ENCODE results near the gene OGFOD3.
"Not testable (repeated sequence)": the region's sequence is repeated elsewhere in the genome, so short reads cannot be mapped to it uniquely, and the experiment has no call there.

Gene OGFOD3

DNA sequence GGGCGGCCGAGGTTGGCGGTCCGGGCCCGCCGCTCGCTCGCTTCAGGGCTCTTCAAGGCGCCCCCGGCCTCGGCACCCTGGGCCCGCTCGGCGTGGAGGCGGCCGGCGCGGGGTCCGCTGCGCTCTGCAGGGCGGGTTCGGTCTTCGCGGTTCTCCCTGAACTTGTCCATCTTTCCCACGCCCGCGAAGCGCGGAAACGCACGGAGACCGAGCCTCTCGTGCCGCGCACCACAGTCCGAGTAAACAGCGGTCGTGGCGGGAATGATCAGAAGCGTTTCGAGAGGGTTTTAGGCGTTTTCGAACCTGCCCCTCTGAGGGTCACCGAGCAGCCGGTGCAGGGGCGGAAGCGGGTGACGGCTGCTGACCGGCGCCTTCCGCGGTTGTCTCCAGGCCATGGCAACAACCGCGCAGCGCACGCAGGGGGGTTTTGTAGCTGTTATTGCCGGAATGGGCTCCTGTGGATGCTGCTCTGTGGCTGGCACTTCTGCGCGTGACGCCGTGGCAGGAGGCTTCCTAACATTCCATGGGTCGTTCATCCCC is 40.6 kb upstream of the OGFOD3 start:
- TF ChIP-seq, protein P1, sequence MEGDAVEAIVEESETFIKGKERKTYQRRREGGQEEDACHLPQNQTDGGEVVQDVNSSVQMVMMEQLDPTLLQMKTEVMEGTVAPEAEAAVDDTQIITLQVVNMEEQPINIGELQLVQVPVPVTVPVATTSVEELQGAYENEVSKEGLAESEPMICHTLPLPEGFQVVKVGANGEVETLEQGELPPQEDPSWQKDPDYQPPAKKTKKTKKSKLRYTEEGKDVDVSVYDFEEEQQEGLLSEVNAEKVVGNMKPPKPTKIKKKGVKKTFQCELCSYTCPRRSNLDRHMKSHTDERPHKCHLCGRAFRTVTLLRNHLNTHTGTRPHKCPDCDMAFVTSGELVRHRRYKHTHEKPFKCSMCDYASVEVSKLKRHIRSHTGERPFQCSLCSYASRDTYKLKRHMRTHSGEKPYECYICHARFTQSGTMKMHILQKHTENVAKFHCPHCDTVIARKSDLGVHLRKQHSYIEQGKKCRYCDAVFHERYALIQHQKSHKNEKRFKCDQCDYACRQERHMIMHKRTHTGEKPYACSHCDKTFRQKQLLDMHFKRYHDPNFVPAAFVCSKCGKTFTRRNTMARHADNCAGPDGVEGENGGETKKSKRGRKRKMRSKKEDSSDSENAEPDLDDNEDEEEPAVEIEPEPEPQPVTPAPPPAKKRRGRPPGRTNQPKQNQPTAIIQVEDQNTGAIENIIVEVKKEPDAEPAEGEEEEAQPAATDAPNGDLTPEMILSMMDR (IDR thresholded peaks at IDR 0.05; ENCODE audit: extremely low read depth, missing control alignments): no peak
- DNase-seq (ENCODE audit: low spot score): peak; percentile 50

DNA sequence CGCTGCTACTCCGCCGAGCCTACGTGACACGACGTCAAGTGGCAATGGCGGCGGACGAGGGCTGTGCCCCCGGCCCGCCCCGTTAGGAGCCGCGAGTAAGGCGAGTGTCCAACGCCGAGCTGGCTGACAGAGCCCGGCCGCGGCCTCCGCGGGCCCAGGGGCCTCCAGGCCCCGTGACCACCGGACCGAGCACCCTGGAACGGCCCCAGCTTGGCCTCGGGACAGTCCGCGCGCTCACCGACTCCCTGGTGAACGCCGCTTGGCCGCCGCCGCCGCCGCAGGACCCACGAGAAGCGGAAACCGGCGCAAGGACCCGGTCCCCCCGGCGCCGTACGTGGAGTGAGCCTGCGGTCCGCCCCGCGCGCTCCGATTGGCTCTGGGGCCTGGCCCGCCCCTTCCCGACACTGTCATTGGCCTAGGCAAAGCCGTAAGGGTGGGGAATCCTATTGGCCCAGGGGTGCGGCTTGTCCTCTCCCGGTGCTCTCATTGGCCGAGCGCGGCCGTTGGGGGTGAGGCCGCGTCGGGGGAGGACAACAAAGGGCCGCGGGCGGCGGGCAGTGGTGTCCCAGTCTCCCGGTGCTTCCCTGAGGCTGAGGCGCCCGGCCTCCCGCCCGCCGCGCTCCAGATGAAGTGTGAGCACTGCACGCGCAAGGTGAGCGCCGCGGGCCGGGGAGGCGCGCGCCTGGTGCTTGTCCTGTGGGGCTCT is 39.9 kb upstream of the OGFOD3 start, which contains the start of gene NARF:
Gene NARF, plus strand, starts transcription at position 563 of the 706 bp plus-strand sequence. Its CDS starts 63 bp downstream, at position 626.
- TF ChIP-seq, protein P1 (IDR thresholded peaks at IDR 0.05; ENCODE audit: extremely low read depth, missing control alignments): no peak
- peak; percentile 99 for DNase-seq (ENCODE audit: low spot score)

DNA sequence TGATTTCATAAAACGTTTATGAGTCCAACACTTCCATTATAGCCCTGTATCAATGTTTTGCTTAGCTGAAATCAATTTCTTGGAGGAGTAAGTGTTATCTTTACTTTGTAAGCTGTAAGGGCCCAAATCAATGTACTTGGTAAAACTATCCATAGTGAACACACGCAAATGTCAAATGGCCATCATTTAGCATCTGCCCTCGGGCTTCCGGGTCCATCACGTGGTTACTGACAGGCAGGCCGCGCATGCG is 39.5 kb upstream of the OGFOD3 start:
- DNase-seq (ENCODE audit: low spot score): peak; percentile 97
- TF ChIP-seq, protein P1 (IDR thresholded peaks at IDR 0.05; ENCODE audit: extremely low read depth, missing control alignments): no peak

DNA sequence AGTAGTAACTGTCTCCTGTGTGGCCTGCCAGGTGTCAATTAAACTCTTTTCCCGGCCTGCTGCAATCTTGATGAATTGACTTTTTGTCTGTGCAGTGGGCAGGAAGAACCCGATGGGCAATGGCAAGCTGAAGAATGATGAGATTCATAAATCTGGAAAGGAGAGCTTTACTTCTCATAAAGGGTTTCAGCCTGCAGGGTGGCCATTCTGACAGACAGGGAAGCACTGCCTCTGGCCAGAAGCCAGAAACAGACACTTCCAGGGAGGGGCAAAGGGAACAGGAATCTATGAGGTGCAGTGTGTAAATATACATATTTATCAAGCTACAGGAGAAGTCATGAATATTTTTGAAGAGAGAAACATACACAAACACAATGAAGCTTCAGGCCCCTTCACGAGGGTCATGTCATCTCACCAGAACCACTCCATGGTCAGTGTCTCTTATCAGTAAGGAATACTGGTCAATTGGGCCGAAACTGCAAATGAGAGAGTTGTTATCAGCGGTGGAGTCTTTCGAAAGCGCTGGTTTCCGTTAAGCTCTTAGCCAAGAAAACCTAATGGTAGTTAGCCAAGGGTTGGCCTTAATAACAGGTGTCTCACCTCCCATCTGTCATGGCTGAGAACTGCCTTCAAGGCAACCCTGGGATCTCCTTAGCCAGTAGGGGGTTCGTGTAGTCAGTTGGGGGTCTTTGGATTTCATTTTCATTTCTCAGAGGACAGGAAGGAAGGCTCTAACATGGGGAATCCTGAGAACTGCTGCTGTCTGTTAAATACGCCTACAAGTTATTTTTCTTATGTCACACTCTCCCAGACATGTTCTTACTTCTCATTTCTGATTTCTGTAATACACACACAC is 38.9 kb upstream of the OGFOD3 start:
- peak; percentile 39 for DNase-seq (ENCODE audit: low spot score)

DNA sequence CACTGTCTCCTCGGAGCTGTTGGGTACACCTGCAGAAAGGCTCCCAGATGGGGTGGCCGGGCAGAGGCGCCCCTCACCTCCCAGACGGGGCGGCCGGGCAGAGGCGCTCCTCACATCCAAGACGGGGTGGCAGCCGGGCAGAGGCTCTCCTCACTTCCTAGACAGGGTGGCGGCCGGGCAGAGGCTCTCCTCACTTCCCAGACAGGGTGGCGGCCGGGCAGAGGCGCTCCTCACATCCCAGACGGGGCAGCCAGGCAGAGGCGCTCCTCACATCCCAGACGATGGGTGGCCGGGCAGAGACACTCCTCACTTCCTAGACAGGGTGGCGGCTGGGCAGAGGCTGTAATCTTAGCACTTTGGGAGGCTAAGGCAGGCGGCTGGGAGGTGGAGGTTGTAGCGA is 35.3 kb upstream of the OGFOD3 start:
- DNase-seq (ENCODE audit: low spot score): not testable (repeated sequence)

More for the DNA sequence above, 38.9 kb upstream of the OGFOD3 start:
- TF ChIP-seq, protein P1 (IDR thresholded peaks at IDR 0.05; ENCODE audit: extremely low read depth, missing control alignments): no peak

DNA sequence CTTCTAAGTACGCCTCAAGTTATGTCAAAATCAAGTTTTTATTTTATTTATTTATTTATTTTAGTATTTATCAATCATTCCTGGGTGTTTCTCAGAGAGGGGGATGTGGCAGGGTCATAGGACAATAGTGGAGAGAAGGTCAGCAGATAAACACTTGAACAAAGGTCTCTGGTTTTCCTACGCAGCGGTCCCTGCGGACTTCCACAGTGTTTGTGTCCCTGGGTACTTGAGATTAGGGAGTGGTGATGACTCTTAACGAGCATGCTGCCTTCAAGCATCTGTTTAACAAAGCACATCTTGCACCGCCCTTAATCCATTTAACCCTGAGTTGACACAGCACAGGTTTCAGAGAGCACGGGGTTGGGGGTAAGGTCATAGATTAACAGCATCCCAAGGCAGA is 34.8 kb upstream of the OGFOD3 start:
- not testable (repeated sequence) for DNase-seq (ENCODE audit: low spot score)

DNA sequence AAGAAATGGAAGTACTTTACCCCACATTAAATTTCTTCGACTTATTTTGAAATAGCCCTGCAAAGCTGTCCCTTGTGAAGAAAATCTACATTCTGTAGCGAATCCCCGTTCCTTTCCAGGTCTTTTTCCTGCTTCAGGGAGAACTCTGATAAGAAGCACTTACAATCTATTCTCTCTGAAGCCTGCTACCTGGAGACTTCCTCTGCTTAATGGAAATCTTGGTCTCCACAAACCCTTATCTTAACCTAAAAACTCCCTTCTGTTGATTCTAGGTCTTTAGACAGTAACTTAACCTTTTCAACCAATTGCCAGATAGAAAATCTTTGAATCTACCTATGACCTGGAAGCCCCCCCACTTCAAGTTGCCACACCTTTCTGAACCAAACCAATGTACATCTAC is 33.8 kb upstream of the OGFOD3 start:
- DNase-seq (ENCODE audit: low spot score): no peak
- TF ChIP-seq, protein P1 (IDR thresholded peaks at IDR 0.05; ENCODE audit: extremely low read depth, missing control alignments): no peak

DNA sequence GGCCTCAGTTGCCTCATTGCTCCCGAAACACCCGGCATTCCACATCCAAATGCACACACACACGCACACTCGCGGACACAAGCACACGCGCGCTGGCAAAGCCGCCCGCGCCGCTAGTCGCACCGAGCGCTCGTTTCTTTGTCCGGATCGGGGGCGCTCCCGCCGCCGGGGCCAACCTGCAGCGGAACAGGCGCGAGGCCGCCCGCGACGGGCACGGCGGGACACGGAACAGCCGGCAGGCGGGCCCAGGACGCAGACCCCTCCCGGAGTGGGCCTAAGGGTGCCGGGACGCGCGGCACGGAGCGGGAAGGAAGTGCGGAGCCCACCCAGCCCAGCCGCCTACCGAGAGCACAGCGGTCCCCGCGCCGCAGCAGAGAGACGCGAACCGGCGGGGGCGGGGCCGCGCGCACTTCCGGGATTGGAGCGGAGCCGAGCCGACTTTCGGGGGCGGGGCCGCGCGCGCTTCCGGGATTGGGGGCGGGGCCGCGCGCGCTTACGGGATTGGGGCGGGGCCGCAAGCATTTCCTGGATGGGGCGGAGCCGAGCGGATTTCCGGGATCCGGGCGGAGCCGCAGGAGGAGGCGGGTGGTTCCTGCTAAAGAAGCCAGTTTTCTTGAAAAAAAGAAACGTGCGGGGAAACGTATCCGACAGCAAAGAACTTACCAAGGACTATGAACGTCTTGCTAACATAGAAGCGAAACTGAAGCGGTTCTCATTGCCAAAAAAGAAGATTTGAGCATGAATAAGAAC is 32.1 kb upstream of the OGFOD3 start, which contains the start of gene CYBC1:
Gene CYBC1, minus strand, starts transcription at position 396 of the 750 bp plus-strand sequence. CDS start 1,498 bp downstream, outside the sequence.
- DNase-seq (ENCODE audit: low spot score): peak; percentile 96
- TF ChIP-seq, protein P1 (IDR thresholded peaks at IDR 0.05; ENCODE audit: extremely low read depth, missing control alignments): no peak

Measured in GM20000 (cell line).